Small intestine (tissue), 7 donors: ENCODE data around the gene GUSB. TPM values are rescaled to one million over a fixed set of nuclear protein-coding genes. Genes with fewer than 3 reads are reported as not detected.

Experiments
- DNase-seq, 2 donors: peaks; one replicate each; pipeline versions ENCODE4 v3.0.0 to v3.0.0-alpha.2; 2013
- FAIRE-seq: peaks from 2 replicates; lab custom pipeline; 2012; peaks lifted over from hg19 to GRCh38; lab: Jason Lieb, UNC
- H3K27ac ChIP-seq, 3 donors: one replicate each; pipeline ENCODE4 v1.5.1; 2013; ENCODE audit warnings: low read length in 2 of 3, mild to moderate bottlenecking in 2 of 3, control low read depth in 1 of 3, inconsistent platforms in 1 of 3, low read depth in 1 of 3, moderate library complexity in 1 of 3
- H3K27me3 ChIP-seq, 3 donors: one replicate each; pipeline ENCODE4 v1.6.1; 2013; ENCODE audit warnings: low read length in 3 of 3, inconsistent platforms in 1 of 3; ENCODE audit not compliant: control insufficient read depth in 3 of 3, insufficient read depth in 3 of 3
- H3K36me3 ChIP-seq, 3 donors: one replicate each; pipeline ENCODE4 v1.6.1; 2013; ENCODE audit warnings: low read length in 3 of 3, inconsistent platforms in 1 of 3, low read depth in 1 of 3, mild to moderate bottlenecking in 1 of 3, moderate library complexity in 1 of 3; ENCODE audit not compliant: control insufficient read depth in 3 of 3, insufficient read depth in 2 of 3
- H3K4me1 ChIP-seq, 3 donors: one replicate each; pipeline ENCODE4 v1.6.1; 2013; ENCODE audit warnings: low read length in 2 of 3, inconsistent platforms in 1 of 3, low read depth in 1 of 3, mild to moderate bottlenecking in 1 of 3, moderate library complexity in 1 of 3; ENCODE audit not compliant: control insufficient read depth in 3 of 3, insufficient read depth in 2 of 3
- H3K4me3 ChIP-seq, 3 donors: one replicate each; pipeline ENCODE4 v1.5.1; 2013; ENCODE audit warnings: low read length in 3 of 3, control low read depth in 1 of 3, inconsistent platforms in 1 of 3, low read depth in 1 of 3, mild to moderate bottlenecking in 1 of 3, moderate library complexity in 1 of 3
- H3K9me3 ChIP-seq, 2 donors: one replicate each; pipeline ENCODE4 v1.6.1; 2013; ENCODE audit warnings: low read depth in 1 of 2, low read length in 1 of 2; ENCODE audit not compliant: control insufficient read depth in 2 of 2, insufficient read depth in 1 of 2
- WGBS, 3 donors: extraction: QIAGEN DNeasy Blood & Tissue Kit; methylation state at CpG; one replicate each; pipeline ENCODE4 v1.1.7; 2013; 5-methylcytosine and 5-hydroxymethylcytosine counted together
- polyA plus RNA-seq, 4 donors: library from polyadenylated mRNA; stranded (reverse) in 3 of 4; unstranded in 1 of 4; fragments of 200-250 nt in 3 of 4; fragments of 120-200 nt in 1 of 4; gene quantifications; one replicate each; pipeline versions ENCODE4 v1.2.1 to v1.2.3, GENCODE V29; 2013
- donor health status: healthy with polysubstance abuse.
- donor health status: control.
- donor health status: control.
- donor health status: Bipolar disorder and iron deficiency.
- donor health status: healthy.

The GUSB gene
- polyA plus RNA-seq, 4 donors = 40.0 to 164 (median 48.1) TPM

DNA sequence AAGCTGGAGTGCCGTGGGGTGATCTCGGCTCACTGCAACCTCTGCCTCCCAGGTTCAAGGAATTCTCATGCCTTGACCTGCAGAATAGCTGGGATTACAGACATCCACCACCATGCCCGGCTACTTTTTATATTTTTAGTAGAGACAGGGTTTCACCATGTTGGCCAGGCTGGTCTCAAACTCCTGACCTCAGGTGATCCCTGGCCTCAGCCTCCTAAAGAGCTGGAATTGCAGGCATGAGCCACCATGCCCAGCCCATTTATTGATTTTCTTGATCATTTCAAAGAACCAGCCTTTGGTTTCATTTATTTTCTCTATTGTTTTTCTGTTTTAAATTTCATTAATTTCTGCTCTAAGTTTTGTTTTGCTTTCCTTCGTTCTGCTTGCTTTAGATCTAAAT is 50.3 kb downstream of the GUSB start:
- peak in 1 of 2 donors; percentile 13 for DNase-seq
- H3K36me3 ChIP-seq = no peaks in the 10 kb centered on the region
- peaks cover 0 to 18% (median 0%) of the 10 kb centered on the region in 3 donors for H3K4me1 ChIP-seq
- no peaks in the 10 kb centered on the region for H3K27me3 ChIP-seq
- no peak overlapping the region for H3K27ac ChIP-seq
- FAIRE-seq = no peak
- WGBS, 3 donors = 90 to 97% (median 93%) methylated on average over 4 of the region's 4 CpGs
- peaks cover 0 to 4% of the 10 kb centered on the region in 2 donors for H3K9me3 ChIP-seq
- no peak overlapping the region for H3K4me3 ChIP-seq

- H3K4me1 ChIP-seq = peaks cover 0 to 18% (median 0%) of the 10 kb centered on the region in 3 donors
- H3K4me3 ChIP-seq = no peak overlapping the region
- no peaks in the 10 kb centered on the region for H3K27me3 ChIP-seq
- peak; percentile 70 to 88 for DNase-seq
- no peak for FAIRE-seq
- peaks cover 0 to 4% (median 0%) of the 10 kb centered on the region in 3 donors for H3K36me3 ChIP-seq
- peak overlapping the region in 1 of 3 donors; percentile 70 for H3K27ac ChIP-seq
- 17 to 61% (median 33%) methylated on average over 6 of the region's 6 CpGs for WGBS, 3 donors
- H3K9me3 ChIP-seq = no peaks in the 10 kb centered on the region
Measured at GRCh38 chr7:65927489-65928448, 54.2 kb downstream of the GUSB start.

GRCh38 chr7:65926588-65926987 is 55.4 kb downstream of the GUSB start:
- H3K27me3 ChIP-seq = no peaks in the 10 kb centered on the region
- peaks cover 0 to 4% (median 0%) of the 10 kb centered on the region in 3 donors for H3K36me3 ChIP-seq
- H3K9me3 ChIP-seq = no peaks in the 10 kb centered on the region
- no peak overlapping the region for H3K27ac ChIP-seq
- FAIRE-seq = no peak
- H3K4me1 ChIP-seq = peaks cover 0 to 18% (median 0%) of the 10 kb centered on the region in 3 donors
- no peak overlapping the region for H3K4me3 ChIP-seq
- DNase-seq = no peak

DNA sequence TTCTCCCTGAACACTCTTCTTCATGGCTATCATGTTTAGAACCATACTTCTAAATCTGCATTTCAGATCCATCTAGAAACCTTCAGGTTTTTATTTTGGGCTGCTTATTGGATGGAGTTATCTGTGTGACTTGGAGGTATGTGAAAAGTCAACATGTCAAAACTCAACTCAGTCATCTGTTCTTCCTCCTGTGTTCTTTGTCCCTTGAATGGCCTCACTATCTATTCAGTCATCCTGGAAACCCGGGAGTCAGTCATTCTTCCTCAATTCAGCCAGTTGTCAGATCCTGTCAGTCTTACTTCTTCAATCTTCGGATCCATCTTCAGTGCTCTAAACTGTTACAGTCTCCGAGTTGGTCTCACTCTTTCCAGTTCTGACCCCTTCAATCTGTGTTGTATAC is 57.0 kb downstream of the GUSB start:
- H3K27me3 ChIP-seq = no peaks in the 10 kb centered on the region
- FAIRE-seq (no peak), DNase-seq (no peak)
- H3K4me3 ChIP-seq = no peak overlapping the region
- no peaks in the 10 kb centered on the region for H3K9me3 ChIP-seq
- H3K36me3 ChIP-seq = peaks cover 0 to 6% (median 0%) of the 10 kb centered on the region in 3 donors
- peaks cover 0 to 18% (median 0%) of the 10 kb centered on the region in 3 donors for H3K4me1 ChIP-seq
- WGBS, 3 donors = 74 to 75% (median 74%) methylated on average over 3 of the region's 3 CpGs
- no peak overlapping the region for H3K27ac ChIP-seq

GRCh38 chr7:65924193-65924592 is 57.8 kb downstream of the GUSB start:
- WGBS, 3 donors = 78 to 96% (median 78%) methylated on average over 4 of the region's 4 CpGs
- peaks cover 0 to 18% (median 0%) of the 10 kb centered on the region in 3 donors for H3K4me1 ChIP-seq
- H3K27me3 ChIP-seq = no peaks in the 10 kb centered on the region
- H3K4me3 ChIP-seq = no peak overlapping the region
- FAIRE-seq (no peak), DNase-seq (no peak)
- H3K9me3 ChIP-seq = no peaks in the 10 kb centered on the region
- no peak overlapping the region for H3K27ac ChIP-seq
- H3K36me3 ChIP-seq = peaks cover 0 to 13% (median 0%) of the 10 kb centered on the region in 3 donors

DNA sequence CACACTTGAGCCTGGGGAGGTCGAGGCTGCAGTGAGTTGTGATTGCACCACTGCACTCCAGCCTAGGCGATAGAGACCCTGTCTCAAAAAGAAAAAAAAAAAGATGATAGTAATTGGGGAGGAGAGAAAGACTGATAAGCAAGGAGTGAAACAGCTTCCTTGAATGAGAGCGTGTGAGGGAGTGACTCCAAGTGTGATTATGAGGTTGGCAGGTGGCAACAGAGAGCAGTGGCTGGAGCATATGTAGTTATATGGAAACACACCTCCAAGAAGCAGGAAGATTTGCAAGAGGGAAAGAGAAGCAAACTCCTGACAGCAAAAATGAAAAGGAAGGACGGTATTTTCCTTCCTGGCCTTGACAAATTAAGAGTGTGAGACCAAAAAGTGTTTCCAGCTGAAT is 58.7 kb downstream of the GUSB start:
- WGBS, 3 donors = 38 to 74% (median 48%) methylated on average over 4 of the region's 4 CpGs

DNA sequence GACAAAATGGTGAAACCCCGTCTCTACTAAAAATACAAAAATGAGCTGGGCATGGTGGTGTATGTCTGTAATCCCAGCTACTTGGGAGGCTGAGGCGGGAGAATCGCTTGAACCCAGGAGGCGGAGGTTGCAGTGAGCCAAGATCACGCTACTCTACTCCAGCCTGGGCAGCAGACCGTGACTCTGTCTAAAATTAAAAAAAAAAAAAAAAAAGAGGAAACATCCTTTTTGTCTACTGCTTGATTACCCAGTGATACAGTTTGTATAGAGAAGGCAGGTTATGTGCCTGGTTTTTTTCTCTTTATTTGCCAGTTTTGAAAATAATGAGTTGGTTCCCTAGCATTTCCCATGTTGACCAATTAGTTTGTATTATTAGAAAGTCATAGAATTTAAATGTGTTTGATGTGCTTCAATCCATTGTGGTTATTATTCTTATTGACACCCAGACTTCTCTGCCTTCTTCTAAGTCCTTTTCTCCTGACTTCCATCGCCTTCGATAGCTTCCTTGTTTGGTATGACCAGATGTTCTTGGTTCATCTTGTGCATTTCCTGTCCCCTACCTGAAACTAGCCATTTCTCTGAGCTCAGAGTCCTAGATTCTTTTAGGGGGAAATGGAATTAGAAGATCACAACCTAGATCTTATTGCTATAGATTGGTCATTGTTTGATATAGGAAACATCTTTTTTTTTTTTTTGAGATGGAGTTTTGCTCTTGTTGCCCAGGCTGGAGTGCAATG is 65.9 kb downstream of the GUSB start:
- no peaks in the 10 kb centered on the region for H3K4me1 ChIP-seq
- DNase-seq = no peak
- no peak overlapping the region for H3K4me3 ChIP-seq
- no peak overlapping the region for H3K27ac ChIP-seq
- FAIRE-seq = no peak
- no peaks in the 10 kb centered on the region for H3K27me3 ChIP-seq
- H3K9me3 ChIP-seq = peaks cover 0 to 3% of the 10 kb centered on the region in 2 donors
- H3K36me3 ChIP-seq = peaks cover 0 to 11% (median 0%) of the 10 kb centered on the region in 3 donors
- WGBS, 3 donors = 90 to 99% (median 93%) methylated on average over 8 of the region's 8 CpGs

More for the DNA sequence above, 58.7 kb downstream of the GUSB start:
- Histone ChIP-seq H3K27me3 (no peaks in the 10 kb centered on the region), H3K4me1 (peaks cover 0 to 13% (median 0%) of the 10 kb centered on the region in 3 donors), H3K27ac (no peak overlapping the region), H3K4me3 (no peak overlapping the region), H3K9me3 (no peaks in the 10 kb centered on the region), H3K36me3 (peaks cover 0 to 13% (median 0%) of the 10 kb centered on the region in 3 donors)
- DNase-seq = peak; percentile 12 to 18
- FAIRE-seq = no peak

GRCh38 chr7:65912237-65912636 is 69.8 kb downstream of the GUSB start:
- Histone ChIP-seq H3K36me3 (peaks cover 0 to 5% (median 0%) of the 10 kb centered on the region in 3 donors), H3K4me3 (no peak overlapping the region), H3K27ac (no peak overlapping the region), H3K27me3 (no peaks in the 10 kb centered on the region), H3K4me1 (peaks cover 0 to 7% (median 0%) of the 10 kb centered on the region in 3 donors), H3K9me3 (peaks cover 0 to 3% of the 10 kb centered on the region in 2 donors)
- WGBS, 3 donors = 88 to 96% (median 95%) methylated on average over 7 of the region's 7 CpGs
- no peak for DNase-seq
- no peak for FAIRE-seq
